NCI-H2227 (cell line): Measurements from ENCODE around the gene SHTN1.
A peak's percentile ranks its signal among the peaks of the same experiment; 100 is the strongest.

Experiments
- DNase-seq: peaks from one replicate; lab custom pipeline; 2025; ENCODE audit not compliant: unreplicated experiment; lab: John Stamatoyannopoulos, UW

The SHTN1 gene, protein sequence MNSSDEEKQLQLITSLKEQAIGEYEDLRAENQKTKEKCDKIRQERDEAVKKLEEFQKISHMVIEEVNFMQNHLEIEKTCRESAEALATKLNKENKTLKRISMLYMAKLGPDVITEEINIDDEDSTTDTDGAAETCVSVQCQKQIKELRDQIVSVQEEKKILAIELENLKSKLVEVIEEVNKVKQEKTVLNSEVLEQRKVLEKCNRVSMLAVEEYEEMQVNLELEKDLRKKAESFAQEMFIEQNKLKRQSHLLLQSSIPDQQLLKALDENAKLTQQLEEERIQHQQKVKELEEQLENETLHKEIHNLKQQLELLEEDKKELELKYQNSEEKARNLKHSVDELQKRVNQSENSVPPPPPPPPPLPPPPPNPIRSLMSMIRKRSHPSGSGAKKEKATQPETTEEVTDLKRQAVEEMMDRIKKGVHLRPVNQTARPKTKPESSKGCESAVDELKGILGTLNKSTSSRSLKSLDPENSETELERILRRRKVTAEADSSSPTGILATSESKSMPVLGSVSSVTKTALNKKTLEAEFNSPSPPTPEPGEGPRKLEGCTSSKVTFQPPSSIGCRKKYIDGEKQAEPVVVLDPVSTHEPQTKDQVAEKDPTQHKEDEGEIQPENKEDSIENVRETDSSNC

DNA sequence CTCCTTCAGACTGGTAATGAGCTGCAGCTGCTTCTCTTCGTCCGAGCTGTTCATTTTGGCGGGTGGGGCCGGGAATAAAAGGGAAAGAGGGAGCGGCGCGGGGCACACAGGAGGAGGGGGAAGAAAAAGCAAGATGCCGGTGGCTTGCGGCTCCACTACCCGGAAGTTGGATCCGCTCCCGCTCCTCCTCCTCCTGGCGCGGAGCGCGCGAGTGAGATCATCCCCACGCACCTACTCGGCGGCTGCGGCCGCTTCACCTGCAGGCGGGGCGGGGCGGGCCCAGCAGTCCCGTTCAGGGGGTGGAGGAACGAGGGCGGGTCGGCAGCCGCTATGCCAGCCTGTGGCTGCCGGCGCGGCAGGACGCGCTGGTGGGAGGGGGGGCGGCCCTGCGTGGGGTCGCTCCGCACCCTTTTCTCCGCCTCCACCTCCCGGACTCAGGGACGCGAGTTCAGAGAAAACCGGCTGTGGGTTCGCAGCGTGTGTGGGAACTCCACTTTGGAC, at the start of gene SHTN1:
Gene SHTN1 (minus strand): TSS at position 162 of the 501 bp plus-strand sequence. CDS start 108 bp downstream, at position 54.
- peak; percentile 91 for DNase-seq

DNA sequence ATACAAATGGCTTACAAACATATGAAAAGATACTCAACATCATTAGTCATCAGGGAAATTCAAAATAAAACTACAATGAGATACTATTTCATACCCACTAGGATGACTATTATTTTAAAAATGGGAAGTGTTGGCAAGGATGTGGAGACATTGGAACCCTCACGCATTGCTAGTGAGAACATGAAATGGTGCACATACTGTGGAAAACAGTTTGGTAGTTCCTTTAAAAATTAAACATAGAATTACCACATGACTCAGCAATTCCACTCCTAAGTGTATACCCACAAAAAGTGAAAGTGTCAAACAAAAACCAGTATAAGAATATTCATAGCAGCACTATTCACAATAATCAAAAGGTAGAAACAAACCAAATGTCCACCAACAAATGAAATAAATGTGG, 48.5 kb upstream of the SHTN1 start:
- no peak for DNase-seq

DNA sequence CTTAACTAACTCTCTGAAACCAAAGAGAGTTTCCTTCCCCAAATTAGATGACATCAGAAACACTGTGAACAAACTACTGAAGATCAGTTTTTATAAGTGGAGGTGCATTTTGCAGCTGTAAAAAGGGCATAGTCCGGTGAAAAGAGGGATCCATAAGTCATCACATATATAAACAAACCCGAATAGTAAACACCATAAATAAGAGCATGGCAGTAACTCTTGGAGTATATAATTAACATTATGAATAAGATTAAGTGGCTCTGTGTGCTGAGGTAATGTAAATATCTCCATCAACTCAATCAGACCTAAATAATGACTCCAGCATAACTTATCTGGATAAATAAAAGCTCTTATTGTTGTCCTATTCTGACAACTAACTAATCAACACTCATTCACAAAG, 43.0 kb upstream of the SHTN1 start:
- no peak for DNase-seq

DNA sequence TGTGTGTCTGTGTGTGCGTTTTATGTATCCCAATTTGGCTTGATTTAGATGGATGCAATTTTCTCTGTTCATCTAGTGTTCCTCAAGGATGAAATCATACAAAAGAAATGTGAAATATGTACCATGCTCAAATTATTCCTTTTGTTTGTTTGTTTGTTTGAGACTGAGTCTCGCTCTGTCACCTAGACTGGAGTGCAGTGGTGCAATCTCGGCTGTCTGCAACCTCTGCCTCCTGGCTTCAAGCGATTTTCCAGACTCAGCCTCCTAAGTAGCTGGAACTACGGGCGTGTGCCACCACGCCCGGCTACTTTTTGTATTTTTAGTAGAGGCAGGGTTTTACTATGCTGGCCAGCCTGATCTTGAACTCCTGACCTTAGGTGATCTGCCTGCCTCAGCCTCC, 11.3 kb upstream of the SHTN1 start:
- no peak for DNase-seq

DNA sequence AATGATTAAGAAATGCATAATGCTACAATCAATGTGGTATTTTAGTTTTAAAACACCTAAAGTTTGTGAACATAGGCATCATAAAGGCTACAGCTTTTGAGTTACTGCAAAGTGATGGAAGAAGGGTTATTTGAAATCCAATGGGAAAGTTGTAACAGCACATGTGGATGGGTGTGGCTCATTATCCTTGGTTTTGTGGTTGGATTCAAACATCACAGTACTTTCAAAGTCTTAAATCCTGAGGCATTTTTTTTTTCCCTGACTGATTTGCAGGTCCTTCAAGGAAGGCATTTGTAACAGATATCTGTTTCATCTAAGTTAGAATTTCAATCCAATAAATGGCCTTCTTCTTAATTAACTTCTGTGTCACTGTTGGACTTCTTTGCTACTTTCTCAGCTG, 9.8 kb upstream of the SHTN1 start:
- no peak for DNase-seq

DNA sequence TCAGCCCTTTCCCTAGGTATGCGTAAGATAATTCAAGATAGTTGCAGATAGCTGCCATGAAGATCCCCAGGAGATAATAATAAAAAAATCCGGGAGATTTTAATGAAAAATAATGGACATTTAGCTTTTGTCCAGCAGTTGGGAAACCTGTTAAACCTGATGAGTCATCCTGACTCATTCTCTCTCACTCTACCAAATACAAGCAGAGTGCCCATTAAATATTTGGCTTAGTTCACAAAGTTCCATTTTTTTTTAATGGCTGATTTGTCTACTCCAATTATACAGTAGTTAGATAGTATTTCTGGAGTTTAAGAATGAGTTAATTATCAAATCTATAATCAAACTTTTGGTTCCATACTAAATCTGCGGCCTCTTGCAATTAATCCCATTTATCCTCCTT, 2.1 kb upstream of the SHTN1 start:
- DNase-seq, result no peak

DNA sequence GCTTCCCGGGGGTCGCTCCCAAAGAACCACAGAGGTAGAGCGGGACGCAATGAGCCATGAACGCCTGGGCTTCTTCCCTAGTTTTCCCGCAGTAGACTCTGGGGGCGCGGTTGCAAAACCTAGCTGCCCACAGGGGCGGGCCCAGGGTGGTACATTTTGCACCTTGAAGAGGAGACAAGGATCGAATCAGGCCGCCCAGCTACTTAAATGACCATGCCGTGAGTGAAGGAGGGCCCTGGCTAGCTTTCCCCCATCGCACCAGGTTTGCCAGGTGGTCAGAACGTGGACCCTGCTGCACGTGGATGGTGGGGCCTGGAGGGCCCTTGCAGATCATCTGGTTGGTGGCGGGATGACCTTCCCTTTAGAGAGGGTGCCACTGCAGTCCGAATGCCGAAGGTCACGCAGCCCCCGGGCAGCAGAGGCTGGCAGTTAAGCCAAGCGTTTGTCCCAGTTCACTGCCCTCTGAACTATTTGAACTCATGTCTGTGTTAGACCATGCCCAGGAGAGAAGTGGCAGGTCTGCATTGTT, 604 bp upstream of the SHTN1 start:
- DNase-seq, result peak; percentile 83

DNA sequence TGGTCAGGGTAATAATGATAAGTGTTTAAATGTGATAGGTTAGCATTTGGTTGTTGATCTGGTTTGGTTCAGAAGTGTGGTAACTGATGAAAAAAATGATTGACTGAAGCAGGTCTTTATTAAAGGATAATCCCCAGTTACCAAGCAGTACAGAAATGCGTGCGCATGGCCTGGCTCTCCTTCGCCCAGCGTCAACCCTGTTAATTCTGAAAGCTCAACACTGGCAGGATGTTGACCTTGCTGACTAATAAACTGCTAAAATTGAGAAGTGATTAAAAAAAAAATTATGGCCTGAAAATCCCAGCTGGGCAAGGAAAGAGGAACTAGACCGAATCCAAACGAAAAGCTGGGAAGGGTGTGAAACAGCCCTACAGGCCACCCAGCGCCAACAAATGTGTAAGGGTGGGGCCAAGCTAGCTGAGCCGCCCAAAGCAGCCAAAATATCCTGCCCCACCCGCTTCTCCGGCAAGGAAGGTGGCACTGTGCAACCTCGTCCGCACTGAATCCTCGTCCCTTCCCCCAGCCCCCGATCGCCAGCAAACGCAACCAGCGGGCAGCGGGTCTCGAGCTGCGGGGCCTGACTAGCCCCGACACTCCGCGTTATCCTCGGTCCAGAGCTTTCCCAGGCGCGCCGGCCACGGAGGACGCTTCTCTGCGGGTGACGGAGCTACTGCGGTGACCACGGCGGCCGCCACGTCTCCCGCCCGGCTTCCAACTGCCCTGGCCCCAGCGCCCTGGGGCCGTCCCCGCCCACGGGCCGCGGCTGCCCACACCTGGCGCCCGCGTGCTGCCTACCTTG, 561 bp downstream of the SHTN1 start:
- peak; percentile 64 for DNase-seq

DNA sequence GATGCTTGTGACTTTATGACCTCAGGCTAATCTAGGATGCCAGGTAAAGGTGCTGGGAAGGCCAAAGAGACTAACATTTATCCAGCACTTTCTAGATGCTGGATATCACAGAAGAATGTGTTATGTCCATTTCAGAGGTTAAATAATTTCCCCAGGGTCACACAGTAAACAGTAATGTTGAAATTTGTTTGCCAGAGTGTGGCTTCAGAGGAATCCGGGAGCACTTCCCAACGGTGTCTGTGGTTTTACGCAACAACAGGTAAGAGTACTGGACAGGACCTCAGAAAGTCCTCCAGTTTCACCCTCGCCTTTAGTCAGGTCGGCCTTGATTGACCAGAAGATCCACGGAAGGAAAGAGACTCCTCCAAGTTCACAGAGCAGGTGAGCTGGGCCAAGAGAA, 1.7 kb downstream of the SHTN1 start:
- no peak for DNase-seq

DNA sequence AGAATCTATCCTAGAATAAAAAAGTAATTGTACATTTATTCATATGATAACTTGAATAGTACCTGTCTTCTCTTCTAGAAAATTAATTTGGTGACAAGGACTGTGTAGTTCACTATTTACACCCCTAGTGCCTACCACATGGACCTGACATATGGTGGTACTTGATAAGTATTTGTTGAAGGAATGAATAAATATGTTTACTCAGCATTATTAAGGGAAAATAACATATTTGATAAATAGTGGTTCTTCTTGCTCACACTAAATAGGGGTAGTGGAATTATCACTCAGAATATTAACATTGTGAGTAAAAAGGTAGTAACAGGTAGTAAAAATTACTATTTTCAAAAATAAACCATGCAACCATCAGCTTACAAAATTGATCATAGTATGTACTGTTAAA, 2.8 kb downstream of the SHTN1 start:
- DNase-seq, result no peak

DNA sequence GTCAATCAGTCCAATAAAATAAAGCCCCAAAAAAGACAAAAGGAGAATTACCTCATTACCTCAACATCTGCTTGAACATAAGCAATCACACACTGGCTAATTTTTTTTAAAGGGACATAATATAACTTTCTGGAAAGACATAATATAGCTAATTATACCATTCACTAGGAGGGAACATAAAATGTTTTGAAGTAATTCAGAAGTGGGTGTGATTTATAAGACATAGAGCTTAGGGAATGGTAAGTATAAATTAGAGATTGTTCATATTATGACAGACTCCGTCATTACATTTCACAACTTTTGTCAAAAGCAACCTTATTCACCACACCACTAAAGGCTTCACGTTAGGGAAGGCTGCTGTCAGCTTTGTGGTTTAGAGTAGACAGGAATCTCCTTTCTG, 3.8 kb downstream of the SHTN1 start:
- no peak for DNase-seq

DNA sequence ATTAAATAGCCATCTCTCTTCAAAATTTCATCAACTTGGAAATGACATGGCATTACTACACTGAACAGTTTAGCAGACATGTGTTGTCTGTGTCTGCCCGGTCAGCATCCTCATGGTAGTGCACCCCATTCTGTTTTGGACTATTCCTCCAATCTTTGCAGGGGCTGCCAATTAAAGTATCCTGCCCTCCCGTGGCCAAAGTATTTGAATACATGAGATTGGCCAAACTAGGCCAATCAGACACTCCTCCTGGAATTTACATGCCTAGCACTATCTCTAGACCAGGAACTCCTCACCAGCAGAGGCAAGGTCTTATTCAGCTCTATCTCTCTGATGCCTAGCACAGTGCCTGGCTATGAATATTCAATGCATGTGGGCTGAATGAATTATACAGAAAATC, 4.4 kb downstream of the SHTN1 start:
- DNase-seq, result no peak

DNA sequence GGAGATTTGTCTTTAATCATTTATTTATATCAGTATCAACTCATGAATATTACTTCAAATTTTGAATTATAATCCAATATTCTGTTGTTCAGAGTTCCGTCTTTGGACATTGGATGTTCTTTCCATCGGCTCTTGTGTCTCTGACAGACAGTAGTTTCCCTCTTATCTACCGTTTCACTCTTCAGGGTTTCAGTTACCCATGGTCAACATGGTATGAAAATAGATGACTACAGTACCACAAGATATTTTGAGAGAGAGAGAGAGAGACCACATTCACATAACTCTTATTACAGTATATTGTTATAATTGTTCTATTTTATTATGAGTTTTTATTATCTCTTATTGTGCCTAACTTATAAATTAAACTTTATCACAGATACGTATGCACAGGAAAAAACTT, 6.8 kb downstream of the SHTN1 start:
- no peak for DNase-seq

DNA sequence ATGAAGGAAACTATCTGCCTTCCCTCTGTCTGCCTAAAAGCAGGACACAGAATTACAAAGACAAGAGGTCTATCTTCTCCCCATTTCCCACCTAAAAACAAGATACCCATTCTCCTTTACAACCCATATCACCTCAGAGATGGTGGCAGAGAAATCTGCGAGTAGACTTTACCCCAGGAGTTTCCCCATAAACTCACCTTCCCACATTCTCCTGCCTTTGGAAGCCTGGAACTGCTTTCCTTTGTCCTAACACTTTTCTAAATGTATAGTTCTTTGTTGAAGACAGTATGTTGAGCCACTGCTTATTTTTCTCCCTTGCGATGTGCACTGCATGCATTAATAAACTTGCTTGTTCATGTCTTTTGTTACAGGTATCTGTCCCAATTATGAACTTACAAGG, 8.0 kb downstream of the SHTN1 start:
- no peak for DNase-seq

DNA sequence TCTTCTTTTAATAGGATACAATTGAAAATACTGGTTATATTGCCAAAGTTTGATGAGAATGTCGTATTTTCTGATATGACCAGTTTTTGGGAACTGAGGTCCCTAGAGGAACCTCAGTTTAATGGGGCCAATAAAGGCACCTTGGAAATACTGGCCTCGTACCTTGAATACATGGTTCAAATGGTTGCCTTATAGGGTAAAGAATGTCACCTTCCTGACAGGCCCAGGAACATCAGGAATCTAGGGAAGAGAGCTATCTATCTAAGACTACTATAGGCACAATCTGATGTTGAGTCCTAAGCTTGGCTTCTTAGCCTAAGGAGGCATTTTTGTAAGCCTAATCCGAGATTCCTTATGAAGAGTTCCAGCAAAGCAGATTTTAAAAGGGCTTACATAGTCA, 9.3 kb downstream of the SHTN1 start:
- no peak for DNase-seq

DNA sequence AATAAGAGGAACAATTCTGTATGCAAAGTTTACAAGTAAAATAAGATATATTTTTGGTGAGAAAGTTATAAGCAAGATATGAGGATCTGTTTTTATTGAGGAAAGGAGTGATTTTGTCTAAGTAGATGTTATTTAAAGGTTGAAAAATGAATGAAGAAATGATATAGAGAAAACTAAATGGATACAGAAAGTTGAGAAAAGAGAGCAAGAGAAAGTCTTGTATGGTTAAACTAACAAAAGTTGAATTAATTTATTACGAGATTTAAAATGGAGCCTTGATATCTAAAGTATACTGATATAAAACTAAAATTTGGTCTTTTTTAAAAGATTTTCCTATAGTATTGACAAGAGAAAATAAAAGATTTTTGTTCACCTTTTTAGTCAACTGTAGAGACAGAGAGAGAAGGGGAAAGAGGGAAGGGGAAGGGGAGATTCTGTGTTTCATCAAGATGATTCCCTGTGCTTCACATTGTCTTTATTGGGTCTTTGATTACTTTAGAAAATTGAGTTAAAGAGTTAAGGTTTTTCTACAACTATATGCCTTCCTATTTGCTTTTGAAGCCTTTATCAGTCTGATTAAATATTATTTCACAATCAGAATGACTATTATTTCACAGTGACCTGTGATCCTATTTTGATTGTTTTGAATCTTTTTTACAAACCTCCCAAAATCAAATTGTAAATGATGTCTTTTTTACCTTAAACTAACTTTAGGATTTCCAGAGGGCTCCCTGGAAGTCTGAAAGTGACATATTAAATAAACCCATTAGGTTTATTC, 10.7 kb downstream of the SHTN1 start:
- DNase-seq, result no peak

DNA sequence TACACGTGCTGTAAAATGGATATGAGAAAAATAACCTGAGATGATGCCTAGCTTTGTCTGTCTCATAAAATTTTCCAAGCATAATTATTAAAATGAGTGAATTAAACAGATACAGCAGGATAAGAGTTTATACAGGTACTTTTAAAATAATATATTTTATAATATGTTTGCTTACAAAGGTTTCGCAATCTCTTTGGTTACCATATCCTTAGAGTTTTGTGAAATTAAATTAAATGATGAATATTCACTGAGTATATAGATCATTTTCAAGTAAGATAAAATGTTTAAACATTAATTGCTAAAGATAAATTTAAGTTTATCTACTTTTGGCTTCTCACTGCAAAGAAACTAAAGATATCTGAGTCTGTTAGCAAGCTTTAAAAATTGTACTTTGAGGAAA, 11.4 kb downstream of the SHTN1 start:
- no peak for DNase-seq

DNA sequence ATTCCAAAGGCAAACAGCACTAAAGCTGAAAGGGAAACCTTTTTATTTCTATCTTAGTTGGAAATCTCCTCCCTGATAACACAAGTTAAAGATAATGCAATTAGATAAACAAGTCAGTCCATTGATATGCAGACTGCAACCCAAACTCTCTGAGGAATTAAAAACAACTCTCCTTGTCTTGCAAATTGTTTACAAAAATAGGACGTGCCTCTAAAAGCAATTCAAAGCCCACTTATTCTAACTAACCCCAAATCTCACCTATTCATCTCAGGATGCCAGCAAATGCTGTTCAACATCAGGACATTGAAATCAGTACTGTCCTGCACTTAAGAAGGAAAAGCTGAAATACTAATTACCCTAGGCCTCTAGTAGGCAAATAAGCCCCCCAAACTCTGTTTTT, 12.8 kb downstream of the SHTN1 start:
- DNase-seq, result no peak

DNA sequence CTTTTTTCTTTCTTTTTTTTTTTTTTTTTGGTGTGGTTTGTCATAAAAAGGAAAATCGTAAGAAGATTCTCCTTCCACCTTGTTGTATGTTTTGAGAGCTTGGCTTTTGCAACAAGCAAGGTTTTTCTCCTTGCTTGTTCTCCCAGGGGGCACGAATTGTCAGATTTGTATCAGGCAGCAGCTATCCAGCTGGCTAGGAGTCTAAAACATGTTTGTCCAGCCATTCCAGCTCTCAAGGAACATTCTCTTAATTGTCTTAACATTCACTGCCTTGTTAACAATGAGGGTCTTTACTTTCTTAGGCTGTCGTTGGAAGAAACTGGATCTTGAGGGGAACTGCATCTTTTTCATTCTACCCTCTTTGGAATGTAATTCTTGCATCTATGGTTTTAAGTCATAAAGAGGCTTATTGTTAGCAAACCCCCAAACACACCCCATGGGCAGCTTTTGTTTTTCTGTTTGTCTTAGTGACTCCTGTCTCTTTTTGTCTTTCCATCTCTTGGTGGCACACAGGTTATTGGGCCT, 14.6 kb downstream of the SHTN1 start:
- no peak for DNase-seq

DNA sequence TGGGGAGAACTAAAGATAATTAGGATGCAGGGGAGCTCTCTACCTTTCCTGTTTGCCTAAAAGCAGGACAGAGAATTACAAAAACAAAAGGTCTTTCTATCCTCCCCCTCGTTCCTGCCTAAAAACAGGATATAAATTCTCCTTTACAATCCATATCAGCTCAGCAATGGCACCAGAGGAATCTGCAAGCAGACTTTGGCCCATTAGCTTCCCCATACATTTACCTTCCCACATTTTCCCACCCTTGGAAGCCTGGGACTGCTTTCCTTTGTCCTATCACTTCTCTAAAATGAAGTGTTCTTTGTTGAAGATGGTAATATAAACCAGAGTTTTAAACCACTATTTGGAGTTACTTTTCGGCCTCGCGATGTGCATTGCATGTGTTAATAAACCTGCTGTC, 15.5 kb downstream of the SHTN1 start:
- DNase-seq, result no peak

DNA sequence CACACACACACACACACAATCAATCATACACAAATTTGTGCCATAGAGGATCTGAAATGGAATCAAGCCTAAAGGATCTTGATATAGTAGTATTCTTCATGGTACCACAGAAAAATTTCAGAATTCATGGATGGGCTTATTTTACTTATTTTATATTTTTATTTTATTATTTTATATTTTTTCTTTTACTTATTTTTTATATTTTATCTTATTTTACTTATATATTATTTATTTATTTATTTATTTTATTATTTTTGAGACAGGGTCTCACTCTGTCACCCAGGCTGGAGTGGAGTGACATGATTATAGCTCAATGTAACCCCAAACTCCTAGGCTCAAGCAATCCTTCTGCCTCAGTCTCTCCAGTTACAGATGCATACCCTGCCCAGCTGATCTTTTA, 16.7 kb downstream of the SHTN1 start:
- DNase-seq, result no peak
